Measurements from ENCODE around the gene ARRB2. TPM values are rescaled to one million over a fixed set of nuclear protein-coding genes. Genes with fewer than 3 reads are reported as not detected.

ARRB2 gene
- total and polyA plus RNA-seq, 2 of the 4 experiments (the other 2 are of a cell fraction) = 3.9 to 10.6 TPM

DNA sequence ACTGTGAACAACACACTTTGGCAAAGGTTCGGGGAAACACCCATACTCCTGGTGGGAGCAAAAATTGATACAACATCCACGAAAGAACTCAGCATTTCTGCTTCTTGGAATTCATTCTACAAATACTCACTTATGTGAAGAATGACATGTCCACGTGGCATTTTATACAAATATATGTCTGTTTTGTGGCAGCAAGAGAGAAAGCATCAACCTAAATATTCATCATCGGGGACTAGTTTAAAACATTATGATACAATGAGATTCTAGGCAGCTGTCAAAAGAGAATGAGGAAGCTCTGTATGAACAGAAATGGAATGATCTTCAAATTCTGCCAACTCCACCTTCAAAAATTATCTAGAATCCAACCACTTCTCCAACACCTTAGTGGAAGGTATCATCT, 43.3 kb upstream of the ARRB2 start:
- Histone ChIP-seq H2BK120ac (ENCODE audit: low read depth, low read length) (no peak overlapping the region), H3K27me3 (ENCODE audit: control insufficient read depth, insufficient read depth, low read length) (peaks cover 22% of the 10 kb centered on the region), H3K9me3 (ENCODE audit: control insufficient read depth, insufficient read depth, low read length) (no peaks in the 10 kb centered on the region), H3K4me2 (ENCODE audit: low read depth, low read length) (no peak overlapping the region), H3K9ac (ENCODE audit: low read depth, low read length) (no peak overlapping the region), H2AFZ (replicated peaks; ENCODE audit: low read length, poor library complexity) (no peak overlapping the region), H2BK5ac (ENCODE audit: low read depth, low read length, poor library complexity, severe bottlenecking) (no peak overlapping the region), H3K23ac (ENCODE audit: low read depth, low read length) (no peak overlapping the region), H2AK9ac (replicated peaks; ENCODE audit: low read depth, low read length, poor library complexity) (no peak overlapping the region), H2BK15ac (ENCODE audit: low read depth, low read length) (no peak overlapping the region), H2BK20ac (ENCODE audit: low read depth, low read length) (no peak overlapping the region), H2AK5ac (ENCODE audit: low read depth, low read length) (no peak overlapping the region), H4K5ac (ENCODE audit: low read depth, low read length) (no peak overlapping the region), H3K79me1 (ENCODE audit: low read depth in 1 of 2, low read length in 2 of 2) (no peaks in the 10 kb centered on the region), H3K56ac (ENCODE audit: extremely low read depth, insufficient read depth, low read length) (no peak overlapping the region), H4K91ac (ENCODE audit: insufficient read depth, low read depth, low read length) (no peak overlapping the region), H3K9me1 (ENCODE audit: insufficient read depth, low read length) (no peaks in the 10 kb centered on the region), H3K4me3 (ENCODE audit: insufficient read depth, low read depth, low read length) (no peak overlapping the region), H3K36me3 (ENCODE audit: control insufficient read depth, insufficient read depth, low read length) (peaks cover 12% of the 10 kb centered on the region), H3K4me1 (ENCODE audit: control insufficient read depth, insufficient read depth, low read length) (no peaks in the 10 kb centered on the region), H4K8ac (ENCODE audit: low read depth in 2 of 2, low read length in 2 of 2) (no peak overlapping the region), H3K27ac (ENCODE audit: insufficient read depth, low read length) (no peak overlapping the region), H3K4ac (ENCODE audit: low read depth, low read length) (no peak overlapping the region), H4K20me1 (ENCODE audit: insufficient read depth, low read length) (no peaks in the 10 kb centered on the region), H3K18ac (ENCODE audit: low read depth, low read length) (no peak overlapping the region), H3K14ac (replicated peaks; ENCODE audit: low read depth, low read length) (no peak overlapping the region)
- POLR2A ChIA-PET (ENCODE audit: unreplicated experiment) = no interaction called here
- in situ Hi-C loops (cut with MboI; ENCODE audit: low sequenced_read_pairs) (no loop called here), dilution Hi-C loops (cut with HindIII; ENCODE audit: low sequenced_read_pairs, unreplicated experiment) (no loop called here), intact Hi-C loops (cut with micrococcal nuclease) (no loop called here)
- ATAC-seq (ENCODE audit: low read depth) (no peak), DNase-seq (no peak)
- WGBS, 2 experiments (ENCODE audit: extremely low coverage in 2 of 2, insufficient read length in 1 of 2) = no CpG with 5 or more reads among the region's 4 CpGs
- CTCF ChIA-PET = no interaction called here
- no TSS peak for BruUV-seq (replicated peaks)
- TF ChIP-seq MAZ (IDR thresholded peaks at IDR 0.05; ENCODE audit: borderline replicate concordance, low read depth, low read length) (no peak), POLR2A (IDR thresholded peaks at IDR 0.05; ENCODE audit: low read depth, low read length) (no peak), RCOR1 (IDR thresholded peaks at IDR 0.05; ENCODE audit: insufficient replicate concordance, low read length) (no peak), CHD1 (IDR thresholded peaks at IDR 0.05; ENCODE audit: low read depth, low read length) (no peak), FOS (IDR thresholded peaks at IDR 0.05; ENCODE audit: low read depth, low read length) (no peak), MAFK (IDR thresholded peaks at IDR 0.05; ENCODE audit: low read depth, low read length) (no peak), BHLHE40 (IDR thresholded peaks at IDR 0.05; ENCODE audit: low read depth, low read length) (no peak), CEBPB (IDR thresholded peaks at IDR 0.05; ENCODE audit: low read depth, low read length) (no peak), NFE2L2 (IDR thresholded peaks at IDR 0.05; ENCODE audit: low read depth, low read length) (no peak), MXI1 (IDR thresholded peaks at IDR 0.05; ENCODE audit: borderline replicate concordance, low read depth, low read length) (no peak), RFX5 (IDR thresholded peaks at IDR 0.05; ENCODE audit: low read depth, low read length) (no peak), RAD21 (IDR thresholded peaks at IDR 0.05; ENCODE audit: low read length) (no peak), SMC3 (IDR thresholded peaks at IDR 0.05; ENCODE audit: low read depth, low read length) (no peak)
- TF ChIP-seq, protein P1, sequence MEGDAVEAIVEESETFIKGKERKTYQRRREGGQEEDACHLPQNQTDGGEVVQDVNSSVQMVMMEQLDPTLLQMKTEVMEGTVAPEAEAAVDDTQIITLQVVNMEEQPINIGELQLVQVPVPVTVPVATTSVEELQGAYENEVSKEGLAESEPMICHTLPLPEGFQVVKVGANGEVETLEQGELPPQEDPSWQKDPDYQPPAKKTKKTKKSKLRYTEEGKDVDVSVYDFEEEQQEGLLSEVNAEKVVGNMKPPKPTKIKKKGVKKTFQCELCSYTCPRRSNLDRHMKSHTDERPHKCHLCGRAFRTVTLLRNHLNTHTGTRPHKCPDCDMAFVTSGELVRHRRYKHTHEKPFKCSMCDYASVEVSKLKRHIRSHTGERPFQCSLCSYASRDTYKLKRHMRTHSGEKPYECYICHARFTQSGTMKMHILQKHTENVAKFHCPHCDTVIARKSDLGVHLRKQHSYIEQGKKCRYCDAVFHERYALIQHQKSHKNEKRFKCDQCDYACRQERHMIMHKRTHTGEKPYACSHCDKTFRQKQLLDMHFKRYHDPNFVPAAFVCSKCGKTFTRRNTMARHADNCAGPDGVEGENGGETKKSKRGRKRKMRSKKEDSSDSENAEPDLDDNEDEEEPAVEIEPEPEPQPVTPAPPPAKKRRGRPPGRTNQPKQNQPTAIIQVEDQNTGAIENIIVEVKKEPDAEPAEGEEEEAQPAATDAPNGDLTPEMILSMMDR (conservative IDR thresholded peaks at IDR 0.05; ENCODE audit: low read depth, low read length) = no peak
- TF ChIP-seq, protein P2, sequence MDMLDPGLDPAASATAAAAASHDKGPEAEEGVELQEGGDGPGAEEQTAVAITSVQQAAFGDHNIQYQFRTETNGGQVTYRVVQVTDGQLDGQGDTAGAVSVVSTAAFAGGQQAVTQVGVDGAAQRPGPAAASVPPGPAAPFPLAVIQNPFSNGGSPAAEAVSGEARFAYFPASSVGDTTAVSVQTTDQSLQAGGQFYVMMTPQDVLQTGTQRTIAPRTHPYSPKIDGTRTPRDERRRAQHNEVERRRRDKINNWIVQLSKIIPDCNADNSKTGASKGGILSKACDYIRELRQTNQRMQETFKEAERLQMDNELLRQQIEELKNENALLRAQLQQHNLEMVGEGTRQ (IDR thresholded peaks at IDR 0.05; ENCODE audit: low read depth, low read length) = no peak
- TF ChIP-seq, protein P3, sequence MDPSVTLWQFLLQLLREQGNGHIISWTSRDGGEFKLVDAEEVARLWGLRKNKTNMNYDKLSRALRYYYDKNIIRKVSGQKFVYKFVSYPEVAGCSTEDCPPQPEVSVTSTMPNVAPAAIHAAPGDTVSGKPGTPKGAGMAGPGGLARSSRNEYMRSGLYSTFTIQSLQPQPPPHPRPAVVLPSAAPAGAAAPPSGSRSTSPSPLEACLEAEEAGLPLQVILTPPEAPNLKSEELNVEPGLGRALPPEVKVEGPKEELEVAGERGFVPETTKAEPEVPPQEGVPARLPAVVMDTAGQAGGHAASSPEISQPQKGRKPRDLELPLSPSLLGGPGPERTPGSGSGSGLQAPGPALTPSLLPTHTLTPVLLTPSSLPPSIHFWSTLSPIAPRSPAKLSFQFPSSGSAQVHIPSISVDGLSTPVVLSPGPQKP (IDR thresholded peaks at IDR 0.05; ENCODE audit: borderline replicate concordance, low read depth, low read length) = no peak
